NCI-H1930 (cell line): ENCODE measurements around the gene BNIP3.
"Not testable (repeated sequence)": the region's sequence is repeated elsewhere in the genome, so short reads cannot be mapped to it uniquely, and the experiment has no call there.

Experiments
- DNase-seq, 2 experiments: peaks; one replicate each; lab custom pipeline; 2025; lab: John Stamatoyannopoulos, UW

Gene BNIP3

GRCh38 chr10:131929122-131929845 is 52.4 kb downstream of the BNIP3 start:
- DNase-seq: no peak

DNA sequence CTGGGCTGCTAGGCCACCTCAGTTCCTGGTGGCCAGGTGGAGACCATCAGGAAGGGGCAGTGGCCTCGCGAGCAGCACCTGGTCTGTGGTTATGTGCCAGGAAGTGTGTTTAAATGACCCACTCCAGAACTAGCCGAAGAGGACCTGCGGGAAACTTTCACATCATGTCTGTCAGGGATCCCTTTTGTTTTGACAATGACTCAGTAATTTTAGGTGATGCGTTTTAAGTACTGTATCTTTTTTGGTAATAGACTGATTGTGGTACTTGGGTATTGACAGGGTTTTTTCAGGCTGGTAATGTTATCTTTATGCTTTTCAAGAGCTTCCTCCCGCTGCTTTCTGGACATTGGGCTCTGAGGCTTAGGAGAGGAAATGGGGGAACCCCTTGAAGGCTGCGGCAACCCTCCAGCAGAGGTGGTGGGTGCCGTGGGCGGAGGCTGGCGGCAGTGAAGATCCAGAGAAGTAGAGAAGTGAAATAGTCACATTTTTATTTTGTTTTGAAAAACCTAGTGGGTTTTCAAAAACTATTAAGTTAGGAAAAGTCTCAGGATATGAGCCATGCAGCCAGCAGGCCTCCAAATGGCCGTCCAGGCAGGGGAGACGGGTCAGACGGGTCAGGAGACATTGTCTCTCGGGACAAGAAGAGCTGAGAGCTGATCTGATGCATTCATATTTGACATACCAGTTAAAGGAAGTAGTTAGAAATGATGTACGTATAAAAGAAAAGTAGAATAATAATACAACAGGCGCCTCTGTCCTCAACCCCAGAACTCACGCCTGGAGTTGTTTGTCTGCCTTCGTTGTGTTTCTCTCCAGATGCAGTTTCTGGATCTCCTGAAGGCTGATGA is 53.3 kb downstream of the BNIP3 start:
- DNase-seq: no peak

- DNase-seq: no peak
Observed at GRCh38 chr10:131926743-131927595, 54.8 kb downstream of the BNIP3 start.

DNA sequence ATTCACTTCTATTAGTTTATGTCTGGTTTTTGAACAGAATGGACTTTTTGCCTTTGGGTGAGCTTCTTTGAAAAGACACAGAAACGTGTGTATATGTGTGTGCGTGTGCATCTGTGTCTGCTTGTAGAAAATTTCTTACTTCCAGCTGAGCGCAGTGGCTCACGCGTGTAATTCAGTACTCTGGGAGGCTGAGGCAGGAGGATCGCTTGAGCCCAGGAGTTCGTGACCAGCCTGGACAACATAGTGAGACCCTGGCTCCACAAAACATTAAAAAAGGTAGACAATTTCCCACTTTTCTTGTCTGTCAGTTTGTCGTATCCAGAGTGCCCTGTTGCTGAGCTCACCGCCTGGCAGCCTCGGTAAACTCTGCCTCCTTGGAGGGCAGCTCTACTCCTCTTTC is 55.5 kb downstream of the BNIP3 start:
- no peak for DNase-seq

- DNase-seq: no peak
Observed at GRCh38 chr10:131925716-131926115, 56.0 kb downstream of the BNIP3 start.

DNA sequence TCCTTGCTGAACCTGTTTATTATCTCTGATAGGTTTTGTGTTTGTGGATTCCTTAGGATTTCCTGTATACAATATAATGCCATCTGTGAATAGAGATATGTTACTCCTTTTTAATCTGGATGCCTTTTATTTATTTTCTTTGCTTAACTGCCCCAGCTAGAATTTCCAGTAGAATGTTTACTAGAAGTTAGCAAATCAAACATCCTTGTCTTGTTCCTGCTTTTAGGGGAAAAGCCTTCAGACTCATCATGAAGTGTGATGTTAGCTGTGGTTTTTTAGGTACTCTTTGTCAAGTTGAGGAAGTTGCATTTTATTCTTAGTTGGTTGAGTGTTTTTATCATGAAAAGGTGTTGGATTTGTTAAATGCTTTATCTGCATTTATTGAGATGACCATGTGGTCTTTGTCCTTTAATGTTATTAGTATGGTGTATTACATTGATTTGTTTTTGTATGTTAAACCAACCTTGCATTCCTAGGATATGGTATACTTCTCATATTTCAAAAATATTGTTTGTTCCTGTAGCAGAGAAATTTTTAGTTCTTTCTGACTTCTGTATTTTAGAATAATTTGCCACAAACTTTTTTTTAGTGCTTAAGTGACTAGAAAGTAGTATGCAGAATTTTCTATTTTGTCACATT is 56.6 kb downstream of the BNIP3 start:
- no peak for DNase-seq

DNA sequence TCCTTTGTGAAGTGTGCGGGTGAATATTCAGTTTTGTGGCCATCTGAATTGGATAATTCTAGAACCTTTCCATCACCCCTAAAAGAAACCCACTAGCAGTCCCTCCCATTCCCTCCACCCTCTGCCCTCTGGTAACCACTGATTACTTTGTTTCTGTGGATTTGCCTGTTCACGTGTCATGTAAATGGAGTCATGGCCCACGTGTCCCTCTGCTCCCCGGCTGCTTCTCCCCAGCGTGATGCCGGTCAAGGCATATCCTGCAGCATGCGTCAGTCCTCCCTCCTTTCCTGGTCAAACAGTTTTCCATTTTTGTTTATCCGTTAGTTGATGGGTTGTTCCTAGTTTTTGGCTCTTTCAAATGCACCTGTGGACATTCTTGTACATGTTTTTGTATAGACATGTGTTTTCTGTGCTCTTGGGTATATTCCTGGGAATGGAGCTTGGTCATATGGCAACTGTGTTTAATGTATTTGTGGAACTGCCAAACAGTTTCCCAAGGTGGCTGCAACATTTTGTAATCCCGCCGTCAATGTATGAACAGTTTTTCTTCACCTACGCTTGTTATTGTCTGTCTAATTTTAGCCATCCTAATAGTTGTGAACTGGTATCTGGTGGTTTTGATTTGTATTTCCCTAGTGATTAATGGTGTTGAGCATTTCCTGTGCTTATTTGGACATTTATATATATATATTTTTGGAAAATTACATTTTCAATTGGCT is 58.5 kb downstream of the BNIP3 start:
- DNase-seq: no peak

DNA sequence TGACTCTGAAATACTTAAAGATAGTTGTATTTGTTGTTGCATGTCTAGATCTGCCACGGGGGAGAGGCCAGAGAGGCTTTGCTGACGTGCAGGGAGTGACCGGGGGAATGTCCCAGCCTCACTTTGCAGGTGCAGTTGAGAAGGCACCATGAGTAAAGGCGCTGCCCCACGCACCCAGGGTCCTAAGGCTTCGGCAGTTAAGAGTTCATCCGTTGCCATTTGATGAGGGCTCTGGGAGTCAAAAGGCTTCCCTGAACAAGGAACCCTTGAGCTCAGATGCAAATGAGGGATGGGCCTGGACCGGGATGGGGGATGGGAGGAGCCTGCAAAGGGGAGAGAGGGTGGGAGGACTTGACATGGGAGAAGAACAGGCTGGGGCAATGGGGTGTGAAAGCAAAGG is 60.5 kb downstream of the BNIP3 start:
- no peak for DNase-seq

- DNase-seq: no peak
Observed at GRCh38 chr10:131920693-131921092, 61.0 kb downstream of the BNIP3 start.

DNA sequence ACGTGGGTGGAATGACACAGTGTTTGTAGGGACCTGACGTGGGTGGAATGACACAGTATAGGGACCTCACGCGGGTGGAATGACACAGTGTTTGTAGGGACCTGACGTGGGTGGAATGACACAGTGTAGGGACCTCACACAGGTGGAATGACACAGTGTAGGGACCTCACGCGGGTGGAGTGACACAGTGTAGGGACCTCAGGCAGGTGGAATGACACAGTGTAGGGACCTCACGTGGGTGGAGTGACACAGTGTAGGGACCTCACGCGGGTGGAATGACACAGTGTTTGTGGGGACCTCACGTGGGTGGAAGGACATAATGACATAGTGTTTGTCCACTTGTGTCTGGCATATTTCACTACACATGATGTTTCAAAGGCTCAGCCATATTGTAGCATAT is 61.6 kb downstream of the BNIP3 start:
- DNase-seq: no peak

DNA sequence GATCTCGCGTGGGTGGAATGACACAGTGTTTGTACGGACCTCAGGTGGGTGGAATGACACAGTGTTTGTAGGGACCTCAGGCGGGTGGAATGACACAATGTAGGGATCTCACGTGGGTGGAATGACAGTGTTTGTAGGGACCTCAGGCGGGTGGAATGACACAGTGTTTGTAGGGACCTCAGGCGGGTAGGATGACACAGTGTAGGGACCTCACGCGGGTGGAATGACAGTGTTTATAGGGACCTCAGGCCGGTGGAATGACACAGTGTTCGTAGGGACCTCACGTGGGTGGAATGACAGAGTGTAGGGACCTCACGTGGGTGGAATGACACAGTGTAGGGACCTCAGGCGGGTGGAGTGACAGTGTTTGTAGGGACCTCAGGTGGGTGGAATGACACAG is 62.3 kb downstream of the BNIP3 start:
- not testable (repeated sequence) for DNase-seq
